Activated T-cell treated with anti-CD3 and anti-CD28 coated beads, Interleukin-2, amount 50 U/mL, for 4 hours (primary cell): ENCODE measurements around the gene NBPF9. TPM values are rescaled to one million over a fixed set of nuclear protein-coding genes. Genes with fewer than 3 reads are reported as not detected.
"Not testable (repeated sequence)": the region's sequence is repeated elsewhere in the genome, so short reads cannot be mapped to it uniquely, and the experiment has no call there.

Experiments
- ATAC-seq, 2 donors: fragments of 200-7000 bp; cut with Tn5 transposase; one replicate each; pipeline ENCODE4 v1.10.0; 2021
- DNase-seq: peaks from one replicate; pipeline ENCODE4 v3.0.0-alpha.2; 2020
- H3K27me3 Mint-ChIP-seq: one replicate; pipeline ENCODE4 v1.8.0; 2021; ENCODE audit warnings: low read depth, mixed read lengths
- H3K36me3 Mint-ChIP-seq: one replicate; pipeline ENCODE4 v1.8.0; 2022; ENCODE audit warnings: mixed read lengths; ENCODE audit not compliant: insufficient read depth
- H3K4me1 Mint-ChIP-seq: one replicate; pipeline ENCODE4 v1.8.0; 2021; ENCODE audit warnings: low read depth, mixed read lengths
- H3K4me3 Mint-ChIP-seq: one replicate; pipeline ENCODE4 v1.8.0; 2021; ENCODE audit warnings: mild to moderate bottlenecking, moderate library complexity, mixed read lengths
- H3K9me3 Mint-ChIP-seq: one replicate; pipeline ENCODE4 v1.8.0; 2021; ENCODE audit warnings: mixed read lengths
- total RNA-seq, 3 donors: library from RNA; stranded (reverse); gene quantifications; one replicate each; pipeline ENCODE4 v1.2.1, GENCODE V29; 2021

Gene NBPF9
- total RNA-seq, 3 donors from 2014 or later: 11.1 to 15.9 (median 13.2) TPM

DNA sequence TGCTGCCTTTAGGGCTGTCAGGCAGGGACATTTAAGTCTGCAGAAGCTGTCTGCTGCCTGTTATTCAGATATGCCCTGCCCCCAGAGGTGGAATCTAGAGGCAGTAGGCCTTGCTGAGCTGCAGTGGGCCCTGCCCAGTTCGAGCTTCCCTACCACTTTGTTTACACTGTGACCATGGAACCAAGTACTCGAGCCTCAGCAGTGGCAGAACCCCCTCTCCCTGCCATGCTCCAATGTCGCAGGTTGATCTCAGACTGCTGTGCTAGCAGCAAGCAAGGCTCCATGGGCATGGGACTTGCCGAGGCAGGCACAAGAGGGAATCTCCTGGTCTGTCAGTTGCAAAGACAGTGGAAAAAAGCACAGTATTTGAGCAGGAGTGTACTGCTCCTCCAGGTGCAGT lies 60.3 kb downstream of the NBPF9 start:
- H3K4me1 Mint-ChIP-seq, ATAC-seq, H3K9me3 Mint-ChIP-seq, H3K4me3 Mint-ChIP-seq, H3K36me3 Mint-ChIP-seq, H3K27me3 Mint-ChIP-seq, DNase-seq: not testable (repeated sequence)

DNA sequence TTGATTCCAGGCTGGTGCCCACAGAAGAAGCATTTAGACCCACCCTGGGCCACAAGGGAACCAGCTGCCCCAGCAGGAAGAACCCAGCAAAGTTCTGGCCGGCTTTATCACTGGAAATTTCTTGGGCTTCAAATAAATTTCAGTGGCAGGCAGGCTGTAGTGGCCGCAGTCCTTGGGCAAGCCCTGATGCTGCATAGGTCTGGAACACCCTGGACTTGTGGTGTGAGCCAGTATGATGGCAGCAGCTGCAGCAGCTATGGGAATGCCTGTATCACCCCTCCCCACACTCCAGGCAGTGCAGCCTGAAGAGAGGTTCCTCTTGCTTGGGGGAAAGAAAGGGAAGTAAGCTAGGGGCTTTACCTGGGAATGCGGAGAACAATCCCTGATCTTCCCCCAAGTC lies 69.4 kb downstream of the NBPF9 start:
- not testable (repeated sequence) for ATAC-seq

DNA sequence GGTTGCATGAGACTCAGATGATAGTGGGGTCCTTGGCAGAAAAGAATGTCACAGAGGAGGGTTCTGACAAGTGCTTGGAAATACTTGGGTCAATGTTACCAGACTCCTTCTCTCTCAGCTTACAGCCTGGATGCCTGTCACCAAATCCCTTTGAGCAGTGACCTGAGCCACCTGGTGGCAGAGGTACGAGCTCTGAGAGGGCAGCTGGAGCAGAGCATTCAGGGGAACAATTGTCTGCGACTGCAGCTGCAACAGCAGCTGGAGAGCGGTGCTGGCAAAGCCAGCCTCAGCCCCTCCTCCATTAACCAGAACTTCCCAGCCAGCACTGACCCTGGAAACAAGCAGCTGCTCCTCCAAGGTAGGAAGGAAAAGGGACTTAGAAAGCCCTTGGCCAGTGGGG lies 79.0 kb downstream of the NBPF9 start:
- H3K9me3 Mint-ChIP-seq, ATAC-seq, H3K4me3 Mint-ChIP-seq, H3K36me3 Mint-ChIP-seq, DNase-seq, H3K27me3 Mint-ChIP-seq, H3K4me1 Mint-ChIP-seq: not testable (repeated sequence)

More for the DNA sequence above, 69.4 kb downstream of the NBPF9 start:
- H3K9me3 Mint-ChIP-seq, H3K4me3 Mint-ChIP-seq, H3K36me3 Mint-ChIP-seq, DNase-seq, H3K4me1 Mint-ChIP-seq, H3K27me3 Mint-ChIP-seq: not testable (repeated sequence)

DNA sequence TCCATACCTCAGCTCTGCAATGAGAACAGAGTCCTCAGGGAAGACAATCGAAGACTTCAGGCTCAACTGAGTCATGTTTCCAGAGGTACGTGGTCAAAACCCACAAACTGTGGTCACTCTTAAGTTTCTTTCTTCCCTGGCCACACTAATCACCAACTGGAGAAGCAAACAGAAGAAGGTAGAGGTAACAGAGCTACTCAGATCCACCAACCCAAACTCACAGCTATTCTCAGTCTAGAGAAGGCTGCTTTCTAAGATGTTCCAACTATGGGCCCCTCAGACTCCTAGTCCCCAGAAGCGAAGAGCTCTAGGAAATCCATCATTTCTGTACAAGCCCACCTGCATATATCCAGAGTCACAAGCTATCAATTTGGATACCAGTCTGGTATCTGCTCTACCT lies 84.8 kb downstream of the NBPF9 start:
- H3K27me3 Mint-ChIP-seq, DNase-seq, H3K4me1 Mint-ChIP-seq, ATAC-seq, H3K36me3 Mint-ChIP-seq, H3K9me3 Mint-ChIP-seq, H3K4me3 Mint-ChIP-seq: not testable (repeated sequence)

DNA sequence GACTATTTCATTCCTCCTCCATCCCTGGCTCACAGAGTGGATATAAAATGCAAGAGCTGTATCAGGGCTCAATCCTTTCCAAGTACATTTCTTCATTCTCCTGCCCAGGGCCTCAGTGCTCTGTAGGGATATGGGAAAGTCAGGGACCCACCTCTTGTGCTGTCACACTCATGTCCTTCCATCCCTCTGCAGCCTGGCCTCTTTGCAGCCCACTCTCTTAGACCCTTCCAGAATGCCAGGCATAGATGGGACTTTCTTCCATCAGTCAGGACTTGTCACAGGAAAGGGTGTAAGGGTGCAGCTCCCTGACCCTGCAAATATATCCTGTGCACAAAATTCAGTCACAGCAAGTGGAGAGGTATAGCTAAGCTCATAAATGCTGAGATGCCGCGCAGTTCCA lies 86.7 kb downstream of the NBPF9 start:
- H3K9me3 Mint-ChIP-seq, H3K4me3 Mint-ChIP-seq, H3K36me3 Mint-ChIP-seq, ATAC-seq, DNase-seq, H3K27me3 Mint-ChIP-seq, H3K4me1 Mint-ChIP-seq: not testable (repeated sequence)

DNA sequence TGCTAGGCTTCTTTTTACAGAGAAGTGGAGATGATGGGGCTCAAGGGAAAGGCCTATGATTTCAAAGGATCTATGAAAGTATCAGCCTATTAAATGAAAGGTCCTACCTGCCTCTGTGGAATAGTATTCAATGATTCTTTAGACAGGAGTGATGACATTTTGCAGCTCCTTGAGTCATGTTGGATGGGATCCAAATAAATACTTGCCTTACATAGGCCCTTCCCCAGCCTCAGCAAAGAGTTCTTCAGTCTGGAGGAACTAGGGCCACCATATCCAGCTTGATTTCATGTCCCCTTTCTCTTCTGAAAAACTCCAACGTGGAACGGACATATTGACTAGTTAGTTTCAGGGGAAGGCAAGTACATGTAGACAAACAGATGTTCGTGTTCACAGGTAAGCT lies 87.8 kb downstream of the NBPF9 start:
- H3K36me3 Mint-ChIP-seq, H3K27me3 Mint-ChIP-seq, H3K4me1 Mint-ChIP-seq, ATAC-seq, H3K4me3 Mint-ChIP-seq, H3K9me3 Mint-ChIP-seq, DNase-seq: not testable (repeated sequence)

DNA sequence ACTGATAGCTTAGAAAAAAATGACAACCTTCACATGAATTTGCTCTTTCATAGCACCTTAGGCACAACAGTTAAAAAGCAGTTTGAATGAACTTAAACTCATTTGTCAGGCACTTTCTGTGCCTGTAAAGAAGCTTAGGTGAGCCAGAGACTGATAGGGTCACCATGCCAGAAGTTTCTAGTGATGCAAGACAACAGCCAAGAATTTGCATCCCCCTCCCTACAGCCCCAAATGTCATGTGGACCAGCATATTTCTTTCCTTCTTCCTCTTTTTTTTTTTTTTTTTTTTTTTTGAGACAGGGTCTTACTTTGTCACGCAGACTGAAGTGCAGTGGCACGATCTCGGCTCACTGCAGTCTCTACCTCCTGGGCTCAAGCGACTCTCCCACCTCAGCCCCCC lies 89.8 kb downstream of the NBPF9 start:
- DNase-seq, H3K36me3 Mint-ChIP-seq, H3K9me3 Mint-ChIP-seq, ATAC-seq, H3K4me1 Mint-ChIP-seq, H3K4me3 Mint-ChIP-seq, H3K27me3 Mint-ChIP-seq: not testable (repeated sequence)

DNA sequence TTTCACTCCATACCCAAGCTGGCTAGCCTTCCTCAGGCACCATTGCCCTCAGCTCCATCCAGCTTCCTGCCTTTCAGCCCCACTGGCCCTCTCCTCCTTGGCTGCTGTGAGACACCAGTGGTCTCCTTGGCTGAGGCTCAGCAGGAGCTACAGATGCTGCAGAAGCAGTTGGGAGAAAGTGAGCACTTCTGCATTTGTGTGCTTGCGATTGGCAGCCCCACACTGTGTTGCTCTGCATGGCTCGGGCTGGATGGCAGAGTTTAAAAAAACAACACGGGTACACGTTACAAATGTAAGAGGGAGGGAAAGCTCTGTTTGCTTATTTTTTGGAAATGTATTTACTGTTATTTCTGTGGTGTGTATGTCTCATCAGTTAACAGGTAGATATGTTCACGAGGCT lies 90.8 kb downstream of the NBPF9 start:
- H3K4me1 Mint-ChIP-seq, H3K36me3 Mint-ChIP-seq, DNase-seq, ATAC-seq, H3K9me3 Mint-ChIP-seq, H3K27me3 Mint-ChIP-seq, H3K4me3 Mint-ChIP-seq: not testable (repeated sequence)

DNA sequence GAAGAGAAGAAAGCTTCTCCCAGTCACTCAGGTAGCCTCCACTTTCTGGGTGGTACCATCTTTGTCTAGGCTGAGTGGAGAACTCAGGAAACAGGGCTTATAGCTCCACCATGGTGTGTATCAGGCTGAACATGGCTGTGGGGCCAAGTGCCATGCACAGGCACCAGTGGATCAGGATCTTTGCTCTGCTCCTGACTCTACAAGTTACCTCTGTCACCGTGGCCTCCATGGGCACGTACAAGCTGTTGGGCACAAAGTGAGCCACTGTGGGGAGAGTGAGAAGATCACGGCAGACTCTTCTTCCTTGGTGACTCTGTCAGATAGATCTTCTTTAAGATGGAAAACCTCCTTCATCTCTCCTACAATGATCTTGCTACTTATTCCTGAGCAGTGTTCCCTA lies 93.6 kb downstream of the NBPF9 start:
- not testable (repeated sequence) for H3K9me3 Mint-ChIP-seq, H3K36me3 Mint-ChIP-seq, H3K4me3 Mint-ChIP-seq, DNase-seq, ATAC-seq, H3K4me1 Mint-ChIP-seq, H3K27me3 Mint-ChIP-seq

DNA sequence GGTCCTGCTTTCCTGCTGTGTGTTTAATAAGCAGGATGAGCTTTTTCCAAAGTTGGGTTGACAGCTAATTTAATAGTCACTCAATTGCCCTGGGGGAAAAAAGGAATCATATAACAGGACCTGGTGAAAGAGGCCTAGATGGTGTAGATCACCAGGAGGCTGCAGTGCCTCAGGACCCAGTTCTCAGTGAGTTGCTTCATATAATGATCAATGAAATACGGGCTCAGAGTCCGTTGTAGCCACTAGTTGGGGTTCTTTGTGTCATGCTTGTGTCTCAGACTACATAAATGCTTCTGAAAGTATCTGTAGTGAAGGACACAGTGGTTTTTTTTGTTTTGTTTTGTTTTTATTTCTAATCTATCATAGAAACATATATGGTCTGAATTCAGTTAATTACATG lies 94.6 kb downstream of the NBPF9 start:
- not testable (repeated sequence) for H3K36me3 Mint-ChIP-seq, DNase-seq, ATAC-seq, H3K27me3 Mint-ChIP-seq, H3K4me3 Mint-ChIP-seq, H3K4me1 Mint-ChIP-seq, H3K9me3 Mint-ChIP-seq

DNA sequence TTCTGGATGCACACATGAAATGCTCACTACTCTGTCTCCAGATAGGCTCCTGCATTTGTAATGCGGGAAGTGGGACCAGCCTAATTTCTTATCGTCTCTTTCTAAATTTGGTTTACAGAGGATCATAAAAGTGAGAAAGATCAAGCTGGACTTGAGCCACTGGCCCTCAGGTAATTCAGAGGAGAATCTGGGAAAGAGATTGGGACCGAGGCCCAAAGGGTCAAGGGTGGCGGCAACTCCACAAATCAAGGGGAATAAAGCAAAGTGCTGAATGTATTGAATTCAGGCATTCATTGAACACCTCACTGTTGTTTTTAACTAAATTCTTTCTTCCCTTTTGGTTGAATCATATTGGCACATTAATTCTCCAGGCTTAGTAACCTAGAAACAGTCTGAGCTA lies 95.0 kb downstream of the NBPF9 start:
- not testable (repeated sequence) for H3K4me3 Mint-ChIP-seq, ATAC-seq, H3K9me3 Mint-ChIP-seq, DNase-seq, H3K27me3 Mint-ChIP-seq, H3K36me3 Mint-ChIP-seq, H3K4me1 Mint-ChIP-seq
